Type B pancreatic cell (in vitro differentiated cells): ENCODE results near the gene ACSS2. TPM values are rescaled to one million over a fixed set of nuclear protein-coding genes. Genes with fewer than 3 reads are reported as not detected.

Source experiments
- DNase-seq: peaks from one replicate; pipeline ENCODE4 v3.0.0; 2021; ENCODE audit warnings: mixed read lengths; ENCODE audit not compliant: unreplicated experiment; ENCODE audit errors: extremely low spot score
- H3K27ac Mint-ChIP-seq: 2 replicates; pipeline ENCODE4 v1.8.0; 2021; ENCODE audit warnings: mild to moderate bottlenecking, mixed read lengths
- H3K27me3 Mint-ChIP-seq: 2 replicates; pipeline ENCODE4 v1.8.0; 2021; ENCODE audit warnings: mixed read lengths
- H3K36me3 Mint-ChIP-seq: 2 replicates; pipeline ENCODE4 v1.8.0; 2021; ENCODE audit warnings: mixed read lengths
- H3K4me1 Mint-ChIP-seq: one replicate; pipeline ENCODE4 v1.8.0; 2021; ENCODE audit warnings: mixed read lengths; ENCODE audit not compliant: unreplicated experiment
- H3K4me3 Mint-ChIP-seq: 2 replicates; pipeline ENCODE4 v1.8.0; 2021; ENCODE audit warnings: mild to moderate bottlenecking, mixed read lengths
- H3K9me3 Mint-ChIP-seq: 2 replicates; pipeline ENCODE4 v1.8.0; 2021; ENCODE audit warnings: mixed read lengths
- total RNA-seq: library from RNA; stranded (reverse); gene quantifications from 2 replicates; pipeline ENCODE4 v1.2.1, GENCODE V29; 2021; ENCODE audit warnings: low replicate concordance
- TF ChIP-seq, protein P1 (sequence below): fragments of 200-600 bp; sonication (generic); conservative IDR thresholded peaks from 2 replicates; pipeline ENCODE4 v1.5.0; 2021; ENCODE audit warnings: antibody characterized with exemption, mild to moderate bottlenecking

Gene ACSS2
- total RNA-seq, 1 donor from 2014 or later: 59.2 TPM

DNA sequence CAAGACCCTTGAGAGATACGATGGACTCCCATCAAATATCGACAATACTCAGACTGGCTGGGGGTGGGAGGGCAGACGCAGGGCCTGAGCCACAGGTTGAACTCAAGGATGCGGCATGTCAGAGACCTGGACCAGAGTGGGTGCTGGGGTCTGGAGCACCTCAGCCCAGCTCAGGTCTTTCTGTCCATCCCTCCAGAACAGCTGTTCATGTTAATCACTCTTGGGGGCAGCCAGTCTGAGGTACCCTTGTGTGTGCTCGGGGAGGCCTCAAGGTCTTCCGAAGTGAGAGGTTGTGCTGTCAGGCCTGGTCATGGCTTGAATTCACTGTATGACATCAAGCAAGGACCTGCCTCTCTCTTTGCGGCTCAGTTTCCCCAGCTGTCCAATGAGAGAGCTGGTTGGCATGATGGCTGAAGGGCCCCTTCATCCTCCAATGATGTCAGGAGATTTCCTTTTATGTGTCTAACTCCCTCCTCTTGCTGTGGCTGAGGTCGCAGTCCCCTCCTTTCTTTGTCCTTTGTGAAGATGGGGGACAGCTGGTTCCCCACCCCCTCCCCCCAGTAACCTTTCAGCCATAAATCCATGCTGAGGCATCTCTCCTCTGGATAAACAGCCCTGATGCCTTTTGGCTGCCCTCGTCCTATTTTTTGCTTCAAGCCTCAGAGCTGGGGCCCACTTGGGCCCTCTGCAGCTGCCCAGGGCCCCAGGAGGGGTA, 94.6 kb downstream of the ACSS2 start:
- TF ChIP-seq, protein P1, sequence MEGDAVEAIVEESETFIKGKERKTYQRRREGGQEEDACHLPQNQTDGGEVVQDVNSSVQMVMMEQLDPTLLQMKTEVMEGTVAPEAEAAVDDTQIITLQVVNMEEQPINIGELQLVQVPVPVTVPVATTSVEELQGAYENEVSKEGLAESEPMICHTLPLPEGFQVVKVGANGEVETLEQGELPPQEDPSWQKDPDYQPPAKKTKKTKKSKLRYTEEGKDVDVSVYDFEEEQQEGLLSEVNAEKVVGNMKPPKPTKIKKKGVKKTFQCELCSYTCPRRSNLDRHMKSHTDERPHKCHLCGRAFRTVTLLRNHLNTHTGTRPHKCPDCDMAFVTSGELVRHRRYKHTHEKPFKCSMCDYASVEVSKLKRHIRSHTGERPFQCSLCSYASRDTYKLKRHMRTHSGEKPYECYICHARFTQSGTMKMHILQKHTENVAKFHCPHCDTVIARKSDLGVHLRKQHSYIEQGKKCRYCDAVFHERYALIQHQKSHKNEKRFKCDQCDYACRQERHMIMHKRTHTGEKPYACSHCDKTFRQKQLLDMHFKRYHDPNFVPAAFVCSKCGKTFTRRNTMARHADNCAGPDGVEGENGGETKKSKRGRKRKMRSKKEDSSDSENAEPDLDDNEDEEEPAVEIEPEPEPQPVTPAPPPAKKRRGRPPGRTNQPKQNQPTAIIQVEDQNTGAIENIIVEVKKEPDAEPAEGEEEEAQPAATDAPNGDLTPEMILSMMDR: no peak

DNA sequence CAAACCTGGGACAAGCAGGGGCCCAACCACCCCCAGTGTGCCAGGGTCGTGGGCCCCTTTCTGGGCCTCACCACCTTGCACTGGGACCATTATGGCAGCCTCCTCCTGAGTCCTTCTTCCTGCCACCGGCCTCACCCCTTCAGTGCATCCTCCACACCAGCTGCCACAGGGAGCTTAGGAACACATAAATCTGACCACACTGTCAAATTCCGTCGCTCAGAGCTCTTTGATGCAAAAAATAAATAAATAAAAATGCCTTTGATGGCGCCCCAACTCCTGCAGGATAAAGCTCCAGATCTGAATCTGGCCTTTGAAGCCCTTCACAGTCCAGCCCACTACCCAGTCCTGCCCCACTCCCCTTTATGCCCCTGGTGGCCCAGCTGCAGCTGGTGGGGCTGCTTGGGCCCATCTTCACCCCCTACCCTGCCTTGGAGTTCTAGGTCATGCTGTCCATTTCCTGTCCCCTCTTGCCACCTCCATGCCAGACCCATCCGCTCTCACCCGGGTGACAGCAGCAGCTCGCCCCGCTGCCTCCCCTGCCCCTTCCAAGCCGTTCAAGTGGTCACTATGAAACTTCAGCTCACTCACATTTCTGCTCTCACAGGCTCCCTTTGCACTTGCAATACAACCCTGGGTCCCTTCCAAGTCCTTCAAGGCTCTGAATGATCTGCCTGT, 95.3 kb downstream of the ACSS2 start:
- TF ChIP-seq, protein P1: peak; percentile 46
- Mint-ChIP-seq H3K27ac (no peak overlapping the region), H3K27me3 (no peaks in the 10 kb centered on the region), H3K4me1 (no peaks in the 10 kb centered on the region), H3K4me3 (no peak overlapping the region), H3K36me3 (no peaks in the 10 kb centered on the region), H3K9me3 (no peaks in the 10 kb centered on the region)
- DNase-seq: no peak

More for the DNA sequence above, 94.6 kb downstream of the ACSS2 start:
- Mint-ChIP-seq H3K27me3 (no peaks in the 10 kb centered on the region), H3K9me3 (no peaks in the 10 kb centered on the region), H3K4me1 (no peaks in the 10 kb centered on the region), H3K27ac (no peak overlapping the region), H3K4me3 (no peak overlapping the region), H3K36me3 (no peaks in the 10 kb centered on the region)
- no peak for DNase-seq

DNA sequence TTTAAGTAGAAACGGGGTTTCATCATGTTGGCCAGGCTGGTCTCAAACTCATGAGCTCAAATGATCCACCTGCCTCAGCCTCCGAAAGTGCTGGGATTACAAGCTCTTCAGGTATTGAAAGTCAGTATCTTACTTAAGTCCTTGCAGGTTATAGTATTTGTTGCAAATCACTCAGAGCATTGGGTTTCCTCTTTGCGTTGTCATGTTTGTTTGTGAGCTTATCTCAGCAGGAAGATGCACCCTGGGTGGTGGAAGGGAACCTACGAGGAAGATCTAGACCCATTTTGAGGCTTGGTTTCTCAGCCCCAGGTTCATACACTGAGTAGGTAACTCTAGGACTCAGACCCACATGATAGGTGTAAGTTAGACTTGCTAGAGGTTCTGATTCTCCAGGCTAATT, 97.8 kb downstream of the ACSS2 start:
- Mint-ChIP-seq H3K4me1 (peaks cover 4% of the 10 kb centered on the region), H3K36me3 (no peaks in the 10 kb centered on the region), H3K27me3 (no peaks in the 10 kb centered on the region), H3K27ac (no peak overlapping the region), H3K9me3 (no peaks in the 10 kb centered on the region), H3K4me3 (no peak overlapping the region)
- DNase-seq: no peak
- TF ChIP-seq, protein P1: no peak

DNA sequence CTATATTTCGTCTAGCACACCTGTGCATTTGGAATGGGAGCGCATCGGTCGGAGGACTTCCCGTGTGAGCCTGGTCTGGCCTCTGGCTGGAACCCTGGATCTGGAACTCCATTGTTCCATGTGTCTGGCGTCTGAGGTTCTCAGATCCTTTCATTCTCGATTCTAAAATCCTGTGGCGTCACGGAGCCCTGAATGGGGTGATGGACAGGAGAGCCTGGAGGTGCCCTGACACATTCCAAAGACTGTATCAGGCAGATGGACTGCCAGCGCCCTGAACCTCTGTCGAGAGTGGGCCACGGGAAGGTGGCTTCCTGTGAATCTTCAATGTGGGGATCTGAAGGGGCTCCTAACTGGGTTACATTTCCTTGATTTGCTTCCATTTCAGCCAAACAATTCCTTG, 99.9 kb downstream of the ACSS2 start:
- no peaks in the 10 kb centered on the region for H3K36me3 Mint-ChIP-seq
- TF ChIP-seq, protein P1: no peak

More for the DNA sequence above, 99.9 kb downstream of the ACSS2 start:
- Mint-ChIP-seq H3K9me3 (no peaks in the 10 kb centered on the region), H3K27ac (no peak overlapping the region), H3K27me3 (no peaks in the 10 kb centered on the region), H3K4me3 (no peak overlapping the region), H3K4me1 (peaks cover 4% of the 10 kb centered on the region)
- DNase-seq: no peak

Other genes with a start within 250 kb of the ACSS2 start
- 41.5 and 46.2 TPM in 2 replicates for gene PIGU, start 199.5 kb upstream of the ACSS2 start, total RNA-seq
- 39.6 and 60.7 TPM in 2 replicates for gene TP53INP2, start 172.3 kb upstream of the ACSS2 start, total RNA-seq
- 53.9 and 59.5 TPM in 2 replicates for gene NCOA6, start 51.0 kb upstream of the ACSS2 start, total RNA-seq
- 34.3 and 62.7 TPM in 2 replicates for gene GGT7, start 3.8 kb upstream of the ACSS2 start, total RNA-seq
- gene GSS, start 79.2 kb downstream of the ACSS2 start, total RNA-seq: 43.3 and 66.4 TPM in 2 replicates
- 0.50 and 1.2 TPM in 2 replicates for gene MYH7B, start 79.3 kb downstream of the ACSS2 start, total RNA-seq
- 102 TPM in 2 replicates for gene TRPC4AP, start 216.2 kb downstream of the ACSS2 start, total RNA-seq